KBM-7 (cell line): ENCODE data around the gene PRPF6.

Source experiments
- DNase-seq: peaks from one replicate; pipeline ENCODE4 v3.0.0-alpha.2; 2015
- in situ Hi-C: fragments of 300-500 bp; cut with MboI; formaldehyde crosslinking; loops from 2 replicates; pipeline ENCODE4 v1.14.3; 2020; ENCODE audit warnings: low sequenced_read_pairs, low pct_unique_long_range_greater_than_20kb, mixed read lengths

PRPF6 gene

GRCh38 chr20:64077876-64078551 is 97.1 kb downstream of the PRPF6 start:
- DNase-seq = peak; percentile 67
- in situ Hi-C loops = no loop called here

GRCh38 chr20:64078934-64079272 is 98.0 kb downstream of the PRPF6 start:
- in situ Hi-C loops = no loop called here

GRCh38 chr20:64079273-64080012 is 98.5 kb downstream of the PRPF6 start, which contains the start of gene RGS19:
Gene RGS19, minus strand, starts transcription at chr20:64079518. Its CDS starts 2,632 bp downstream, at chr20:64076886.
- in situ Hi-C loops = no loop called here

More at GRCh38 chr20:64078934-64079272, 98.0 kb downstream of the PRPF6 start:
- DNase-seq = no peak

GRCh38 chr20:64080013-64080812 is 99.3 kb downstream of the PRPF6 start, which contains the start of gene OPRL1:
Gene OPRL1, plus strand, starts transcription at chr20:64080082. Its CDS starts 12,639 bp downstream, at chr20:64092721.
- peak; percentile 41 for DNase-seq
- in situ Hi-C loops = no loop called here

More at GRCh38 chr20:64079273-64080012, 98.5 kb downstream of the PRPF6 start, which contains the start of gene RGS19:
- DNase-seq = peak; percentile 97

DNA sequence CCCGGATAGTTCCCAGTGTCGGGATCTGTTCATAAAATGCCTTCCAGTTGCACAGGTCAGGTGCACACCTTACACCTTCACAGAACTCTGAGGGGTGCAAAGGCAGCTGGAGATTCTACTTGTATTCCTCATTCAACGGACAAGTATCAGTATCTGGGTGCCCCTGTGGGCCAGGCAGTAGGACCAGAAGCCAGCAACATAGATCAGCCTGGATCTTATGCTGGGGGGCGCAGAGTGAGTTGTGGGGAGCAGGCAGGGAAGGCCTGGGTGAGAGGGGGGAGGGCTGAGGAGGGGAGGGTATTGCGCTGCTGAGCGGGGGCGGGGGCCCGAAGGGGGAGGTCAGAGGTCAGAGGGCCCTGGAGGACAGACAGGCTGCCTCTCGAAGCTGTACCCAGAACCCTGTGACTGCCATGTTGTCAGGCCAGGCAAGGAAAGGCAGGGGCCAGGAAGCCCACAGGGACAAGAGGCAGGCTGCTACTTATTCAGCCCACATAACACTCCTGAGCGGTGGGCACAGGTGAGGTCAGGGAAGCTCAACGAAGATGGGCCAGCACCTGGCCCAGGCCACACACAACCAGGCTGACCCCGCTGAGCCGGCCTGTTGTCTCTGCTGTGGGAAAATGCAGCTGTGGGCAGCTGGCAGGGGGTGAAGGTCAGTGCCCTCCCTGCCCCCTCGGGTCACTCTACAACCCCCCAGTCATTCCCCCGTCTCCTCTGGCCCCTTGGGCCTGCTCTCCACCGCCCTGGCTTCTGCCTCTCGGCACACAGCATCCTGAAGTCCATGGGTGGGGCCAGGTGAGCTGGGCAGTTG is 100.1 kb downstream of the PRPF6 start:
- in situ Hi-C loops = no loop called here
- DNase-seq = no peak

- no peak for DNase-seq
- in situ Hi-C loops = no loop called here
Observed at GRCh38 chr20:64081624-64081964, 100.7 kb downstream of the PRPF6 start.

DNA sequence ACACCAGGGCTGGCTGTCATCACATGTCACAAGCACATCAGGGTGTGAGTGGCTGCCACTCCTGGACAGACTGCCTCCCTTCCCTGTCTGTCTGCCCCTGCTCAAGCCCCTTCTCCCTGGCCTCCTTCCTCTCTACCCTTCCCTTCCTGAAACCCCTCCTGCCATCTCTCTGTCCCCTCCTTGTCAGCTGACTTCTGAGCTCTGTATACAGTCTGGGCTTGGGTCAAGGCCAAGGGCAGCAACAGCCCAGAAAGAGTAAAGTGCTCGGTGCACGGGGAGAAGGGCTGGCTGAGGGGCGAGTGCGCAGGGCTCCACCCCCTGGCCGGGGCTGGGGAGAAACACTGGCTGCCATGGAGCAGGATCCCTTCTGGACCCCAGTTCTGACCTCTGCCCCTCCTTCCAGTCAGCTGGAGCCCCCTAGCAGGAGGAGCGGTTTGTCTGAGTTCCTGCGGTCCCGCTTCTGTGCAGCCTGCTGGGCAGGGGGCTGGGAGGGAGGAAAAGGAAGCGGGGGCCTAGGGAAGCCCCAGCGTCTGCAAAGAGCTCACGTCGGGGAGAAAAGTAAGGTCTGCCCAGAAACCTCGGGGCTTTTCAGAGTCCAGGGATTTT is 101.3 kb downstream of the PRPF6 start:
- in situ Hi-C loops = no loop called here
- peak; percentile 61 for DNase-seq
